ENCODE measurements around the gene PAIP2. TPM values are rescaled to one million over a fixed set of nuclear protein-coding genes. Genes with fewer than 3 reads are reported as not detected.
A peak's percentile ranks its signal among the peaks of the same experiment; 100 is the strongest.

Gene PAIP2, protein sequence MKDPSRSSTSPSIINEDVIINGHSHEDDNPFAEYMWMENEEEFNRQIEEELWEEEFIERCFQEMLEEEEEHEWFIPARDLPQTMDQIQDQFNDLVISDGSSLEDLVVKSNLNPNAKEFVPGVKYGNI
- total RNA-seq (100 to 1,000 TPM; 111 to 154 (median 132) TPM), polyA plus RNA-seq (100 to 1,000 TPM in 1 of 2 donors, 10 to 100 TPM in 1; 93.2 to 138 TPM)
- long read RNA-seq, donor 1, transcript PAIP2-201 (4 exons, 1,459 nt), result major isoform, 259 of 270 reads
- long read RNA-seq, donor 1, partial matches to known transcripts, result 1 of 270 reads
- long read RNA-seq, donor 1, other reads (novel, unspliced or antisense), result 7 of 270 reads
- long read RNA-seq, donor 2, transcript PAIP2-201 (4 exons, 1,459 nt), result major isoform, 849 of 898 reads
- long read RNA-seq, donor 2, partial matches to known transcripts, result 14 of 898 reads
- long read RNA-seq, donor 2, other reads (novel, unspliced or antisense), result 32 of 898 reads
- long read RNA-seq, donor 3, transcript PAIP2-201 (4 exons, 1,459 nt), result major isoform, 201 of 212 reads
- long read RNA-seq, donor 3, partial matches to known transcripts, result 1 of 212 reads
- long read RNA-seq, donor 3, other reads (novel, unspliced or antisense), result 9 of 212 reads

DNA sequence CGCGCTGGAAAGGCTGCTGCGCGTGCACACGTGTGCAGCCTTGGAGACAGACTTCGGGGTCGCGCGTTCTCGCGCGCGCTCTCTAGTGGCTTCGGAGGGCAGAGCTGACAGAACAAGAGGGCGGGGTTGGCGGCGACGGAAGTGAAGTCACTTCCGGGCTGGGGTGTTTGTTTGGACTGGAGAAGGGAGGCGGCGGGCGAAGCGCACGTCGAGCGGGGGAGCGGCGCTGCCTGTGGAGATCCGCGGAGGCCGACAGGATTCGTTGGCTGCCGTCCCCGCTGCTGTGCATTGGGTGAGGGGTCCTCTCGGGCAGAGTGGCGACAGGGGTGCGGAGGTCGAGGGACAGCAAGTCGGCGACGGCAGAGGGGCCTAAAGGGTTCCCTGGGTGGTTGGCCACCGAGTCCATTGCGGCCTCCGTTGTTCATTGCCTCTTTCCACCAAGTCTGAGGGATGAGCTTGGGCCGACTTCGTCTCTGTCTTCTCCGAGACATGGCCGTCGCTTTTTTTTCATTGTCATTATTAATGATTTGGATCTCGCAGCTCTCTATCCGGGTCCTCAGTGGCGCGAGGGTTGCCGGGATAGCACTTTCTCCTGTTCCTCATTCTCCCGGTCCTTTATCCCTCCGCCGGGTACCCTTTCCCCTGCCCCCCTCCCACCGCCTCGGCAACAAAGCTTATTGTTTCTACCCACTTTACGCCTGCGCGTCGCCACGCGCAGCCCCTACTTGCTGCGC lies at the start of gene PAIP2:
TSS of gene PAIP2 (plus strand) at position 166 of the 734 bp plus-strand sequence. CDS start 21,931 bp downstream, outside the sequence.
- 0 to 1% (median 0%) methylated on average over 47 to 66 of the region's 66 CpGs for WGBS, 4 donors

DNA sequence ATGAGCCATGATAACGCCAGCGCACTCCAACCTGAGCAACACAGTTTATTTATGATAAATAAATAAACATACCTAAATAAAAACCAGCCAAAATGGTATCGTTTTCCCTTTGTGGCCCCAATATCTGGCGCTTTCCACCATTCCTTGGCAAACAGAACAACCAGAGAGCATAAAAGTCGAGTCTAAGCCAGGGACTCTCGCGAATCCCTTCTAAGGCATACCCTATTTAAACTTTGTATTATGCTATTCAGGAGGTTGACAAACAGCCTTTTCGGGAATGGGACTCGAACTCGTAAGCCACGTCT lies 48.5 kb upstream of the PAIP2 start:
- Histone ChIP-seq H3K27me3 (no peaks in the 10 kb centered on the region), H3K9me3 (no peaks in the 10 kb centered on the region), H3K4me3 (peak overlapping the region in 11 of 12 donors; percentile 64 to 98 (median 90)), H3K4me1 (peaks cover 7 to 40% (median 32%) of the 10 kb centered on the region in 12 donors), H3K36me3 (no peaks in the 10 kb centered on the region), H3K27ac (peak overlapping the region; percentile 93 to 100 (median 99))
- intact Hi-C loops (cut with DNase I), result loop anchor here in 4 of 10 donors (2.0 to 10.0 kb wide), 4 partner anchors 48 to 102 kb away; partner anchors contain the start of genes PAIP2 (in 4 of the 4) and PROB1 (in 1 of the 4)
- 27 to 36% (median 30%) methylated on average over 11 of the region's 11 CpGs for WGBS, 4 donors
- DNase-seq, result no peak
- TF ChIP-seq, protein P1, sequence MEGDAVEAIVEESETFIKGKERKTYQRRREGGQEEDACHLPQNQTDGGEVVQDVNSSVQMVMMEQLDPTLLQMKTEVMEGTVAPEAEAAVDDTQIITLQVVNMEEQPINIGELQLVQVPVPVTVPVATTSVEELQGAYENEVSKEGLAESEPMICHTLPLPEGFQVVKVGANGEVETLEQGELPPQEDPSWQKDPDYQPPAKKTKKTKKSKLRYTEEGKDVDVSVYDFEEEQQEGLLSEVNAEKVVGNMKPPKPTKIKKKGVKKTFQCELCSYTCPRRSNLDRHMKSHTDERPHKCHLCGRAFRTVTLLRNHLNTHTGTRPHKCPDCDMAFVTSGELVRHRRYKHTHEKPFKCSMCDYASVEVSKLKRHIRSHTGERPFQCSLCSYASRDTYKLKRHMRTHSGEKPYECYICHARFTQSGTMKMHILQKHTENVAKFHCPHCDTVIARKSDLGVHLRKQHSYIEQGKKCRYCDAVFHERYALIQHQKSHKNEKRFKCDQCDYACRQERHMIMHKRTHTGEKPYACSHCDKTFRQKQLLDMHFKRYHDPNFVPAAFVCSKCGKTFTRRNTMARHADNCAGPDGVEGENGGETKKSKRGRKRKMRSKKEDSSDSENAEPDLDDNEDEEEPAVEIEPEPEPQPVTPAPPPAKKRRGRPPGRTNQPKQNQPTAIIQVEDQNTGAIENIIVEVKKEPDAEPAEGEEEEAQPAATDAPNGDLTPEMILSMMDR (IDR thresholded peaks at IDR 0.05), result no peak
- TF ChIP-seq POLR2A (IDR thresholded peaks at IDR 0.05), result no peak
- no peak for ATAC-seq

More for the DNA sequence above, at the start of gene PAIP2:
- no peaks in the 10 kb centered on the region for H3K27me3 ChIP-seq
- H3K4me3 ChIP-seq, result peak within 1 kb of the TSS; percentile 54 to 98 (median 76)
- TF ChIP-seq POLR2A (IDR thresholded peaks at IDR 0.05), result peak; percentile 74 to 91
- TF ChIP-seq, protein P1 (IDR thresholded peaks at IDR 0.05), result peak; percentile 59 to 91 (median 76)
- intact Hi-C loops (cut with DNase I), result loop anchor here in 8 of 10 donors (2.0 to 10.0 kb wide), 7 partner anchors 35 to 60 kb away; partner anchors contain the start of genes MATR3 (in 4 of the 8) and SPATA24 (in 1 of the 8)
- peak; percentile 95 to 99 (median 98) for ATAC-seq
- H3K36me3 ChIP-seq, result peaks cover 0 to 9% (median 0%) of the 10 kb centered on the region in 9 donors
- no peaks in the 10 kb centered on the region for H3K9me3 ChIP-seq
- H3K4me1 ChIP-seq, result peaks cover 0 to 39% (median 26%) of the 10 kb centered on the region in 12 donors
- peak; percentile 97 to 99 (median 99) for DNase-seq
- peak within 1 kb of the TSS; percentile 91 to 99 (median 96) for H3K27ac ChIP-seq

DNA sequence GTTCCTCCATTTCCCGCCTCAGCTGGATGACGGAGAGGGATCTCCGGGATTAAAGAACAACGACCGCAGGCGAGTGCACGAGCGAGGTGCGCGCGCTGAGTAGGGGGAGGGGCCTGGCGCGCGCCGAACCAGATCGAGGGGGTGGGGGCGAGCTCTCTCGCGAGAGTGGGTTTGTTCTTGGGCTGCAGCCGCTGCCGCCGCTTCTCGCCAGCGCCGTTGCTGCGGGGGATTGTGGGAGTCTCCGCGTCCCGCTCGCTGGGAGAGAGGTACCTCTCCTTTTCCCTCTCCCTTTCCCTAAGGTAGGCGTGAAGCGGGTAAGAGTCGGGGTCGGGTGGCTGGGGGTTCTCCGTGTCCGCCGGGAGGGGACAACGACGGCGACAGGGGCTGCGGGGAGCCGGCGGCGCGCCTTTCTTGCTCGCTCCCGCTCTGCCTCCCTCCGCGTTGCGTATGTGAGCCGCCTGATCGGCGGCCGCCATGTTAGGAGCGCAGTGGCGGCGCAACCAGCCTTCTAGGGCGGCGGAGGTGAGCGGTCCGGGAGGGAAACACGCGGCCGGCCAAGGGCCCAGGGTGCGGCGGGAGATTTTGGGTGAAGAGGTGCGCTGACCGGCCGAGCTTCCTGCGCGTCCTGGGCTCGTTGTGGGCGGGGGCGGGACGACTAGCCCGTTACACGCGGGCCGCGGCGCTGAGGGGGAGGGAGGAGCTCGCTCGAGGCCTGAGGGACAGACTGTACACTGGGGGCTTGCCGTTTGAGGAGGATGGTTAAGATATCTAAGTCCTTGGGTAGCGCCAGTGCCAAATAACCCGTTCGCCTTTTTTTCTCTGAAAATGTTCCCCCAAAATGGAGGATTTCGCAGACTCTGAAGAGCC lies 47.9 kb upstream of the PAIP2 start, which contains the start of gene MATR3:
TSS of gene MATR3 (plus strand) at position 234 of the 867 bp plus-strand sequence. CDS start 13,676 bp downstream, outside the sequence.
- DNase-seq (peak; percentile 97), ATAC-seq (peak; percentile 95 to 97 (median 96))
- intact Hi-C loops (cut with DNase I), result loop anchor here in 4 of 10 donors (2.0 to 10.0 kb wide), 4 partner anchors 47 to 101 kb away; partner anchors contain the start of genes PAIP2 (in 4 of the 4) and PROB1 (in 1 of the 4)
- no peaks in the 10 kb centered on the region for H3K27me3 ChIP-seq
- H3K36me3 ChIP-seq, result no peaks in the 10 kb centered on the region
- H3K9me3 ChIP-seq, result no peaks in the 10 kb centered on the region
- peak within 1 kb of the TSS; percentile 93 to 100 (median 99) for H3K27ac ChIP-seq
- 0 to 1% (median 0%) methylated on average over 28 to 88 of the region's 88 CpGs for WGBS, 4 donors
- peak; percentile 42 to 90 for TF ChIP-seq POLR2A (IDR thresholded peaks at IDR 0.05)
- TF ChIP-seq, protein P1 (IDR thresholded peaks at IDR 0.05), result no peak
- peaks cover 8 to 46% (median 38%) of the 10 kb centered on the region in 12 donors for H3K4me1 ChIP-seq
- H3K4me3 ChIP-seq, result peak within 1 kb of the TSS; percentile 64 to 98 (median 88)

Data from heart left ventricle (tissue), 16 donors.